Stomach (tissue), 9 donors: ENCODE data around the gene RBBP8NL. TPM values are rescaled to one million over a fixed set of nuclear protein-coding genes. Genes with fewer than 3 reads are reported as not detected.

ENCODE experiments used
- DNase-seq, 2 donors: peaks; one replicate each; pipeline versions ENCODE4 v3.0.0 to v3.0.0-alpha.2; 2013 to 2019
- H3K27ac ChIP-seq, 5 donors: fragments of 200-600 bp in 4 of 5; sonication (generic) in 4 of 5; one replicate each; pipeline ENCODE4 v1.5.1; 2013 to 2019; ENCODE audit warnings: mild to moderate bottlenecking in 1 of 5, moderate library complexity in 1 of 5
- H3K27me3 ChIP-seq, 3 donors: fragments of 200-600 bp; sonication (generic); one replicate each; pipeline ENCODE4 v1.5.1; 2017 to 2019; ENCODE audit warnings: mixed run types in 1 of 3
- H3K36me3 ChIP-seq, 4 donors: fragments of 200-600 bp; sonication (generic); 1 replicate in 3 of 4; 2 replicates in 1 of 4; pipeline ENCODE4 v1.5.1; 2016 to 2019
- H3K4me1 ChIP-seq, 4 donors: fragments of 200-600 bp; sonication (generic); one replicate each; pipeline ENCODE4 v1.5.1; 2016 to 2019
- H3K4me3 ChIP-seq, 4 donors: fragments of 200-600 bp; sonication (generic) in 3 of 4; one replicate each; pipeline ENCODE4 v1.5.1; 2016 to 2019; ENCODE audit warnings: mild to moderate bottlenecking in 1 of 4
- H3K9me3 ChIP-seq, 4 donors: fragments of 200-600 bp; sonication (generic); one replicate each; pipeline ENCODE4 v1.5.1; 2016 to 2019
- EP300 ChIP-seq: sonication (generic); formaldehyde crosslinking; IDR thresholded peaks from one replicate; pipeline ENCODE4 v1.6.1; 2017; ENCODE audit warnings: antibody characterized with exemption
- POLR2A ChIP-seq, 4 donors: fragments of 450-650 bp; IDR thresholded peaks; one replicate each; pipeline ENCODE4 v1.6.1; 2016; ENCODE audit warnings: antibody characterized with exemption in 4 of 4, control low read depth in 2 of 4, mild to moderate bottlenecking in 1 of 4, moderate library complexity in 1 of 4
- POLR2AphosphoS5 ChIP-seq, 3 donors: sonication (generic); formaldehyde crosslinking; IDR thresholded peaks; one replicate each; pipeline ENCODE4 v1.6.1; 2016; ENCODE audit warnings: antibody characterized with exemption in 3 of 3
- WGBS, 5 donors: extraction: QIAGEN DNeasy Blood & Tissue Kit in 3 of 5; methylation state at CpG; one replicate each; pipeline versions ENCODE4 v1.1.5 to v1.1.7; 2013 to 2018; 5-methylcytosine and 5-hydroxymethylcytosine counted together
- intact Hi-C: fragments of 100-400 bp; cut with DNase I; formaldehyde crosslinking; loops from one replicate; pipeline ENCODE4 v1.15.1; 2023; ENCODE audit warnings: low total_unique reads
- polyA plus RNA-seq, 3 donors: library from polyadenylated mRNA; stranded (reverse); fragments of 200-250 nt; gene quantifications; one replicate each; pipeline ENCODE4 v1.2.3, GENCODE V29; 2013
- total RNA-seq, 5 donors: library from RNA; depleted of rRNA; stranded (reverse); fragments of >200 nt; gene quantifications; one replicate each; pipeline versions ENCODE4 v1.1.0 to v1.2.3, GENCODE V29; 2014 to 2016
- TF ChIP-seq, protein P1 (sequence below), 7 experiments: fragments of 450-650 bp in 4 of 7; fragments of 200-600 bp in 3 of 7; sonication (generic) in 3 of 7; IDR thresholded peaks; one replicate each; pipeline ENCODE4 v1.5.1; 2016 to 2019; ENCODE audit warnings: antibody characterized with exemption in 7 of 7, control low read depth in 2 of 7, mild to moderate bottlenecking in 1 of 7
- donor health status: healthy with polysubstance abuse.
- donor health status: Bipolar disorder and iron deficiency.
- donor health status: healthy.

RBBP8NL gene
- total and polyA plus RNA-seq, 8 donors = 0.45 to 8.0 (median 2.2) TPM; not detected in 2

DNA sequence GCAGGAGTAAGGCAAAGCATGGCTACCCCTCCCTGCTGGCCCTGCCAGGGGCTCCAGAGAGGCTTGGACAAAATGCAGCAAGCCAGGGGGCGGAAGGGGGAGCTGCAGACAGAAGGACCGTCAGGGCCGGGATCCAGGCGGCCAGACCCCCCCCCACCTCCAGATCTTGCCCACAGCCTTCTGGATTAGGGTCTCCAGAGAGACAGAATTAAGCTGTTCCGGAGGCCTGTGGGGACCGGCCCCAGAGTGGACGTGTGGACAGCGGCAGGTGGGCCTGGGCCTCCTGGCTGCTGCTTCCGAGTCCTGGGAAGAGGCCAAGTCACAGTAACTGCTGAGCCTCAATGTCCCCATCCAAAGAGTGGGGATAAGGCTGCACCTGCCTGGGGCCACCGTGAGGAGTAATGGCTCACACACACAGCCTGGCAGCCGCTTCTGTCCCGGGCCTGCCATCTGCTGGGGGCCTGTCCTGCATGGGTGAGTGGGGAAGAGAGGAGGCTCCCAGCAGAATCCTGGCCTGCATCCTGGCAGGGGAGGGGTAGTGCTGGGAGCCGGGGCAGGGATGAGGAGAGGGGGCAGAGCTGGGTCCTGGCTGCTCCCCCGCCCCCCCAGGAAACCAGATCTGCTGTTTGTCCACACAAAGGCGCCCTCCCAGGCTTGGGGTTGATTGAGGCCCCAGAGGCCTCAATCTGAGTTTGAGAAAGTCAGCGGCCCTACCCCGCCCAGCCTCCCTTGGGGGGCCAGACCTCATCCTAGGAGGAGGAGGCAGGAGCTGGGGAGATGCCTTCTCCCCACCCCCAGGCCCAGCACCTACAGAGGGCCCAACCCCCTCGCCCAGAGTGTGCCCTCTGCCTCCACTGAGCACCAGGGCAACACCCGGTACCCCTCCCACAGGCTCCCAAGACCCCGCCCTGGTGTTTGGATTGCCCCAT, 64.1 kb downstream of the RBBP8NL start:
- WGBS, 5 donors = 50 to 75% (median 70%) methylated on average over 13 to 20 of the region's 20 CpGs
- Histone ChIP-seq H3K27ac (peak overlapping the region in 4 of 5 donors; percentile 82 to 92 (median 90)), H3K36me3 (peaks cover 0 to 14% (median 4%) of the 10 kb centered on the region in 4 donors), H3K9me3 (no peaks in the 10 kb centered on the region), H3K4me3 (no peak overlapping the region), H3K27me3 (peaks cover 0 to 25% (median 15%) of the 10 kb centered on the region in 3 donors), H3K4me1 (peaks cover 88 to 94% (median 91%) of the 10 kb centered on the region in 4 donors)
- no peak for TF ChIP-seq EP300
- no peak for TF ChIP-seq POLR2AphosphoS5 (IDR thresholded peaks at IDR 0.05)
- TF ChIP-seq, protein P1, sequence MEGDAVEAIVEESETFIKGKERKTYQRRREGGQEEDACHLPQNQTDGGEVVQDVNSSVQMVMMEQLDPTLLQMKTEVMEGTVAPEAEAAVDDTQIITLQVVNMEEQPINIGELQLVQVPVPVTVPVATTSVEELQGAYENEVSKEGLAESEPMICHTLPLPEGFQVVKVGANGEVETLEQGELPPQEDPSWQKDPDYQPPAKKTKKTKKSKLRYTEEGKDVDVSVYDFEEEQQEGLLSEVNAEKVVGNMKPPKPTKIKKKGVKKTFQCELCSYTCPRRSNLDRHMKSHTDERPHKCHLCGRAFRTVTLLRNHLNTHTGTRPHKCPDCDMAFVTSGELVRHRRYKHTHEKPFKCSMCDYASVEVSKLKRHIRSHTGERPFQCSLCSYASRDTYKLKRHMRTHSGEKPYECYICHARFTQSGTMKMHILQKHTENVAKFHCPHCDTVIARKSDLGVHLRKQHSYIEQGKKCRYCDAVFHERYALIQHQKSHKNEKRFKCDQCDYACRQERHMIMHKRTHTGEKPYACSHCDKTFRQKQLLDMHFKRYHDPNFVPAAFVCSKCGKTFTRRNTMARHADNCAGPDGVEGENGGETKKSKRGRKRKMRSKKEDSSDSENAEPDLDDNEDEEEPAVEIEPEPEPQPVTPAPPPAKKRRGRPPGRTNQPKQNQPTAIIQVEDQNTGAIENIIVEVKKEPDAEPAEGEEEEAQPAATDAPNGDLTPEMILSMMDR (IDR thresholded peaks at IDR 0.05) = no peak
- no peak for TF ChIP-seq POLR2A (IDR thresholded peaks at IDR 0.05)
- DNase-seq = peak in 1 of 2 donors; percentile 69
- intact Hi-C loops = no loop called here

DNA sequence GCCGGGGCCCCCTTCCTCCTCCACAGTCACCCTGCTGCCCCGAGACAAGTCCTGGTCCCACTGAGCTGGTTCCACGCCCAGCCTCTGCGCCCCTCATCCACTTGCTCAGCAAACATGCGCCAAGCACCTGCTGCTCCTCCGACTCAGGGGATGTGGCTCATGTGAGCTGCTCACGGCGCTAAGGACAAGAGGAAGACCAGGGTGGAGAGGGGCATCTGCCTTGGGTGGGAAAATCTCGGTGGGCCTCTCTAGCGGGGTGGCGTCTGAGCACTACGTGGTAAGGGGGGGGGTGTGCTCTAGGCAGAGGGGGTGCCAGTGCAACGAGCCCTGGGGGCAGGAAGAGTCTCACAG, 64.8 kb downstream of the RBBP8NL start:
- WGBS, 5 donors = 52 to 63% (median 52%) methylated on average over 11 to 13 of the region's 13 CpGs
- DNase-seq = no peak
- Histone ChIP-seq H3K4me1 (peaks cover 88 to 94% (median 91%) of the 10 kb centered on the region in 4 donors), H3K9me3 (no peaks in the 10 kb centered on the region), H3K36me3 (peaks cover 0 to 14% (median 4%) of the 10 kb centered on the region in 4 donors), H3K4me3 (no peak overlapping the region), H3K27me3 (peaks cover 0 to 18% (median 8%) of the 10 kb centered on the region in 3 donors), H3K27ac (peak overlapping the region in 4 of 5 donors; percentile 82 to 92 (median 90))
- intact Hi-C loops = no loop called here
- TF ChIP-seq POLR2AphosphoS5 (IDR thresholded peaks at IDR 0.05) (no peak), EP300 (no peak), POLR2A (IDR thresholded peaks at IDR 0.05) (no peak)
- TF ChIP-seq, protein P1 (IDR thresholded peaks at IDR 0.05) = no peak

DNA sequence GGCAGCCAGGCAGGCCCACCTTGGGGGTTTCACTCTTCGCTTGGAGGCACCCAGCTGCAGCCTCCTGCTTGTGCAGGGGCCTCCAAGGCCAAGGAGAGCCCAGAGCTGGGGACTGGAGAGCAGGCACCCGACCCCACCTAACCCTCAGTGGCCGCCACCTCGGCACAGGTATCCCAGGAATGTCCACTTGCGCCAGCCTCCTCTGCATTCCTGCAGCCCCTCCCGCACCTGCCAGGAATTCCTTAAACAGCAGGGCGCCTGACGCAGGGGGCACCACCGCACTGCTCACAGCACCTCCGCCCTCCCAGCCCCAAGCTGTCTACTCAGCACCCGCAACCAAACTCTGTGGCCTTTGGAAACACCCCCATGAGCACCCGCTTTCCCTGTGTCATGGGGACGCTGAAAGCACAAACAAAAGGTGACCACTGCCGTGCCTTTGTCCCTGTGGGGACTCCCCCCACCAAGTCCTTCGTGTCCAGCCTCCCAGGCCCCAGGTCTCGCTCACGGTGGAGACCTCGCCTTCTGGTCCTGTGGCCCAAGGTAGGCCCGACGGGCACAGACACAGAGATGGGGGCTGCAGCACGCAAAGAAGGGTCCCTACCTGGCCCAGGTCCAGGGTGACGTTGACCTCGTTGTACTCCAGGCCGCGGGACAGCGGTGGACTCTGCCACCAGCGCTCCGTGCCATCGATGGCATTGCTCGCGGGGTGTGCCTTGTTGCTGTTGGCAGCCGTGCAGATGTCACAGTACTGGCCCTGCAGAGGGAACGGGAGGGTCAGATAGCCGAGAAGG, 65.3 kb downstream of the RBBP8NL start:
- Histone ChIP-seq H3K9me3 (no peaks in the 10 kb centered on the region), H3K27ac (peak overlapping the region in 4 of 5 donors; percentile 82 to 92 (median 90)), H3K4me3 (peak overlapping the region in 1 of 4 donors; percentile 9), H3K36me3 (peaks cover 0 to 14% (median 4%) of the 10 kb centered on the region in 4 donors), H3K4me1 (peaks cover 90 to 95% (median 94%) of the 10 kb centered on the region in 4 donors), H3K27me3 (peaks cover 0 to 16% (median 8%) of the 10 kb centered on the region in 3 donors)
- peak in 1 of 2 donors; percentile 71 for DNase-seq
- 50 to 63% (median 53%) methylated on average over 22 to 34 of the region's 34 CpGs for WGBS, 5 donors
- no peak for TF ChIP-seq POLR2A (IDR thresholded peaks at IDR 0.05)
- no peak for TF ChIP-seq EP300
- TF ChIP-seq POLR2AphosphoS5 (IDR thresholded peaks at IDR 0.05) = no peak
- TF ChIP-seq, protein P1 (IDR thresholded peaks at IDR 0.05) = no peak
- intact Hi-C loops = no loop called here
